Vagina (tissue), 2 donors: ENCODE data around the gene PRUNE2. TPM values are rescaled to one million over a fixed set of nuclear protein-coding genes. Genes with fewer than 3 reads are reported as not detected.

Source experiments
- DNase-seq, 2 donors: peaks; one replicate each; pipeline ENCODE4 v3.0.0-alpha.2; 2017; ENCODE audit errors: extremely low spot score in 2 of 2
- H3K27ac ChIP-seq: fragments of 200-600 bp; sonication (generic); one replicate; pipeline ENCODE4 v1.5.1; 2019
- H3K27me3 ChIP-seq: fragments of 200-600 bp; sonication (generic); one replicate; pipeline ENCODE4 v1.5.1; 2019
- H3K36me3 ChIP-seq, 2 donors: fragments of 200-600 bp; sonication (generic); one replicate each; pipeline ENCODE4 v1.5.1; 2017 to 2019
- H3K4me1 ChIP-seq: fragments of 200-600 bp; sonication (generic); one replicate; pipeline ENCODE4 v1.5.1; 2019
- H3K4me3 ChIP-seq, 2 donors: fragments of 200-600 bp; sonication (generic); 1 replicate in 1 of 2; 2 replicates in 1 of 2; pipeline ENCODE4 v1.5.1; 2016 to 2019
- H3K9me3 ChIP-seq: fragments of 200-600 bp; sonication (generic); one replicate; pipeline ENCODE4 v1.5.1; 2019
- CTCF ChIP-seq, 3 experiments: fragments of 450-650 bp in 2 of 3; fragments of 200-600 bp in 1 of 3; sonication (generic) in 1 of 3; IDR thresholded peaks; one replicate each; pipeline ENCODE4 v1.5.1; 2017 to 2019; ENCODE audit warnings: antibody characterized with exemption in 3 of 3, mild to moderate bottlenecking in 2 of 3, moderate library complexity in 2 of 3
- POLR2A ChIP-seq, 2 donors: fragments of 450-650 bp; IDR thresholded peaks; one replicate each; pipeline ENCODE4 v1.6.1; 2017; ENCODE audit warnings: antibody characterized with exemption in 2 of 2, mild to moderate bottlenecking in 2 of 2, moderate library complexity in 2 of 2
- POLR2AphosphoS5 ChIP-seq, 2 donors: sonication (generic); formaldehyde crosslinking; IDR thresholded peaks; one replicate each; pipeline ENCODE4 v1.9.0; 2017; ENCODE audit warnings: antibody characterized with exemption in 2 of 2, mild to moderate bottlenecking in 2 of 2, low read depth in 1 of 2; ENCODE audit not compliant: insufficient read depth in 1 of 2
- intact Hi-C: fragments of 100-400 bp; cut with DNase I; formaldehyde crosslinking; loops from one replicate; pipeline ENCODE4 v1.15.1; 2023
- total RNA-seq: library from RNA; depleted of rRNA; stranded (reverse); fragments of >200 nt; gene quantifications from one replicate; pipeline ENCODE4 v1.2.3, GENCODE V29; 2016

PRUNE2 gene
- total RNA-seq, 1 donor from 2014 or later = 75.6 TPM

GRCh38 chr9:76603931-76604570 lies 301.9 kb downstream of the PRUNE2 start:
- no peak for TF ChIP-seq POLR2AphosphoS5 (IDR thresholded peaks at IDR 0.05; ENCODE audit: insufficient read depth in 1 of 2, low read depth in 1 of 2)
- no peak for TF ChIP-seq POLR2A (IDR thresholded peaks at IDR 0.05)
- TF ChIP-seq CTCF (IDR thresholded peaks at IDR 0.05) = no peak
- no peak overlapping the region for H3K4me3 ChIP-seq
- intact Hi-C loops = no loop called here

DNA sequence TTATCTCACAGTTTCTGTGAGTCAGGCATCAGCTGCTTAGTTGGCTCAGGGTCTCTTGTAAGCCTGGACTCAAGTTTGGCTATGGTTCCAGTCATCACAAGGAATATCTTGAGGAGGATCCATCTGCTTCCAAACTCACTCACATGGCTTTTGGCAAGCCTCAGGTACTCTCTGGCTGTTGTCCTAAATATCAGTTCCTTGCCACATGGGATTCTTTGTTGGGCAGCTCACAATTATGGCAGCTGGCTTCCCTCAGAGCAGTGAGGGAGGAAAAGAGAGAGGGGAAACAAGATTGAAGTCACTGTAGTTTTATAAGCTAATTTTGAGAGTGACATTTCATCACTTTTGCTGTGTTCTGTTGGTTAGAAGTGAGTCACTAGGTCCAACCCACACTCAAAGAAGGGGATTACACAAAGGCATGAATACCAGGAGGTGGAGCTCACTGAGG lies 302.4 kb downstream of the PRUNE2 start:
- Histone ChIP-seq H3K27me3 (no peaks in the 10 kb centered on the region), H3K36me3 (no peaks in the 10 kb centered on the region), H3K4me1 (no peaks in the 10 kb centered on the region), H3K4me3 (no peak overlapping the region), H3K27ac (no peak overlapping the region), H3K9me3 (no peaks in the 10 kb centered on the region)
- intact Hi-C loops = no loop called here
- TF ChIP-seq CTCF (IDR thresholded peaks at IDR 0.05) (no peak), POLR2AphosphoS5 (IDR thresholded peaks at IDR 0.05; ENCODE audit: insufficient read depth in 1 of 2, low read depth in 1 of 2) (no peak), POLR2A (IDR thresholded peaks at IDR 0.05) (no peak)
- DNase-seq = no peak

More at GRCh38 chr9:76603931-76604570, 301.9 kb downstream of the PRUNE2 start:
- no peaks in the 10 kb centered on the region for H3K4me1 ChIP-seq
- no peaks in the 10 kb centered on the region for H3K9me3 ChIP-seq
- H3K36me3 ChIP-seq = no peaks in the 10 kb centered on the region
- H3K27me3 ChIP-seq = no peaks in the 10 kb centered on the region
- H3K27ac ChIP-seq = no peak overlapping the region
- DNase-seq = no peak

- Histone ChIP-seq H3K4me3 (no peak overlapping the region), H3K4me1 (no peaks in the 10 kb centered on the region), H3K36me3 (no peaks in the 10 kb centered on the region), H3K27ac (no peak overlapping the region), H3K9me3 (no peaks in the 10 kb centered on the region), H3K27me3 (no peaks in the 10 kb centered on the region)
- no peak for DNase-seq
- TF ChIP-seq CTCF (IDR thresholded peaks at IDR 0.05) (no peak), POLR2AphosphoS5 (IDR thresholded peaks at IDR 0.05; ENCODE audit: insufficient read depth in 1 of 2, low read depth in 1 of 2) (no peak), POLR2A (IDR thresholded peaks at IDR 0.05) (no peak)
- intact Hi-C loops = no loop called here
Measured at GRCh38 chr9:76602199-76602598, 303.7 kb downstream of the PRUNE2 start.

DNA sequence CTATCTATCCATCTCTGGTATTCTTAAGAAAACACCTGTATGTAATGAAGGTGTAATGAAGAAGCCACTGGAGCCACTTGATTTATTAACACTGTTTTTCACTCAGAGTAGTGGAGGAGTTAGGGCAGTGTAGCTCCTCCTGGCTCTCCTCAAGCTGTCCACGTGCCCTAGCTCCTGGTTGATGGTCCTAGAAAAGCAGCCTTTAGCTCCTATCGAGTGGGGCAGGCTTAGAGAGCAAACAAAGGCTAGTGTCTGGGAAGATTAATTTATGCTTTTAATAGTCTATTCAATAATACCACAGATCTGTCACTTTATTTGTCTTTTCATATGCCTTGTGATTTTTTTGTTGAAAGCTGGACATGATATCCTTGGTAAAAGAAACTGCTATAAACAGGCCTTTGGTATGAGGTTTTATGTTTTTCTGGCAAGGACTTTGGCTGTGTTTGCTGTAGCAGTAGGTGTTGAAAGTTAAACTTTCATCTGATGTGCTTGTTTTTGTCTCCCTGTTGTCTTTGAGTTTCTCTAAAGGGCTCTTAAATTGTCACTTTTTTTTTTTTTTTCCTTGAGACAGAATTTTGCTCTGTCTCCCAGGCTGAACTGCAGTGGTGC lies 305.8 kb downstream of the PRUNE2 start:
- H3K9me3 ChIP-seq = no peaks in the 10 kb centered on the region
- TF ChIP-seq CTCF (IDR thresholded peaks at IDR 0.05) (no peak), POLR2AphosphoS5 (IDR thresholded peaks at IDR 0.05; ENCODE audit: insufficient read depth in 1 of 2, low read depth in 1 of 2) (no peak), POLR2A (IDR thresholded peaks at IDR 0.05) (no peak)
- DNase-seq = no peak
- no peaks in the 10 kb centered on the region for H3K27me3 ChIP-seq
- no peak overlapping the region for H3K4me3 ChIP-seq
- intact Hi-C loops = no loop called here
- H3K4me1 ChIP-seq = no peaks in the 10 kb centered on the region
- no peaks in the 10 kb centered on the region for H3K36me3 ChIP-seq
- no peak overlapping the region for H3K27ac ChIP-seq

- Histone ChIP-seq H3K27me3 (no peaks in the 10 kb centered on the region), H3K4me1 (no peaks in the 10 kb centered on the region), H3K36me3 (no peaks in the 10 kb centered on the region), H3K27ac (no peak overlapping the region), H3K9me3 (no peaks in the 10 kb centered on the region), H3K4me3 (no peak overlapping the region)
- no peak for TF ChIP-seq POLR2AphosphoS5 (IDR thresholded peaks at IDR 0.05; ENCODE audit: insufficient read depth in 1 of 2, low read depth in 1 of 2)
- no peak for TF ChIP-seq CTCF (IDR thresholded peaks at IDR 0.05)
- no peak for TF ChIP-seq POLR2A (IDR thresholded peaks at IDR 0.05)
- DNase-seq = no peak
- intact Hi-C loops = no loop called here
Measured at GRCh38 chr9:76598981-76599380, 306.9 kb downstream of the PRUNE2 start.
